Measurements from ENCODE around the gene CDC42BPG.

DNA sequence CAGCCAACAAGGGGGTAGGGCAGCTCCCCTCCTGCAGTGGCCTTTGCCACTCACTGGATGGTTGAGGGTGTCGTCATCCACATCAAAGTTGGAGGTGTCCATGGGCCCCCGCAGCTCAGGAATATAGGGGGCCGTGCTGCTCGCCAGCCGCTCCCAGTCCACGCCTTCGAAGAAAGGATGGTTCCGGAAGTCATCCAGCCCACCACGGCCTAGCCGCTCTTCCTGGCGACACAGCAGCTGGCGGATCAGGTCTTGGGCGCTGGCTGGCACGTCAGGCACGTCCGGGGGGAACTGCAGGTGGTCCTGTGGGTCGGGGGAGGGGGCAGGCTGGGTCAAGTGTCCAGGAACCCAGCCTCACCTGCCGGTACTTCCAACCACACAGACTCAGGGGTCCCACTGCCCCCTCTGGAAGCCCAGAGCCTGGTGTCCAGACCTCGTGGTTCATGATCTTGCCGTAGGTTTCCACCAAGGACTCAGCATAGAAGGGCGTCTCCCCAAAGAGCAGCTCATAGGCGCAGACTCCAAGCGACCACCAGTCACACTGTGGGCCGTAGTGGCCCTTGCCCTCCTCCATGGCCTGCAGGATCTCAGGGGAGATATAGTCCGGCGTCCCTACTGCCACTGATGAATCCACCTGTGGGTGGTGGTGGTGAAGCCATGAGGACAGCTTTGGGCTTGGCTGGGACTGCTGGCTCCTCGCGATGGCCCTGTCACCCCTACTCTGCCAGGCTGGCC is 5.7 kb downstream of the CDC42BPG start:
- TF ChIP-seq, protein P1, sequence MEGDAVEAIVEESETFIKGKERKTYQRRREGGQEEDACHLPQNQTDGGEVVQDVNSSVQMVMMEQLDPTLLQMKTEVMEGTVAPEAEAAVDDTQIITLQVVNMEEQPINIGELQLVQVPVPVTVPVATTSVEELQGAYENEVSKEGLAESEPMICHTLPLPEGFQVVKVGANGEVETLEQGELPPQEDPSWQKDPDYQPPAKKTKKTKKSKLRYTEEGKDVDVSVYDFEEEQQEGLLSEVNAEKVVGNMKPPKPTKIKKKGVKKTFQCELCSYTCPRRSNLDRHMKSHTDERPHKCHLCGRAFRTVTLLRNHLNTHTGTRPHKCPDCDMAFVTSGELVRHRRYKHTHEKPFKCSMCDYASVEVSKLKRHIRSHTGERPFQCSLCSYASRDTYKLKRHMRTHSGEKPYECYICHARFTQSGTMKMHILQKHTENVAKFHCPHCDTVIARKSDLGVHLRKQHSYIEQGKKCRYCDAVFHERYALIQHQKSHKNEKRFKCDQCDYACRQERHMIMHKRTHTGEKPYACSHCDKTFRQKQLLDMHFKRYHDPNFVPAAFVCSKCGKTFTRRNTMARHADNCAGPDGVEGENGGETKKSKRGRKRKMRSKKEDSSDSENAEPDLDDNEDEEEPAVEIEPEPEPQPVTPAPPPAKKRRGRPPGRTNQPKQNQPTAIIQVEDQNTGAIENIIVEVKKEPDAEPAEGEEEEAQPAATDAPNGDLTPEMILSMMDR (IDR thresholded peaks at IDR 0.05; ENCODE audit: poor library complexity, severe bottlenecking) = no peak
- no peak for TF ChIP-seq POLR2AphosphoS5 (IDR thresholded peaks at IDR 0.05)
- TF ChIP-seq EP300 (conservative IDR thresholded peaks at IDR 0.05; ENCODE audit: poor library complexity, severe bottlenecking) = no peak
- TF ChIP-seq, protein P2, sequence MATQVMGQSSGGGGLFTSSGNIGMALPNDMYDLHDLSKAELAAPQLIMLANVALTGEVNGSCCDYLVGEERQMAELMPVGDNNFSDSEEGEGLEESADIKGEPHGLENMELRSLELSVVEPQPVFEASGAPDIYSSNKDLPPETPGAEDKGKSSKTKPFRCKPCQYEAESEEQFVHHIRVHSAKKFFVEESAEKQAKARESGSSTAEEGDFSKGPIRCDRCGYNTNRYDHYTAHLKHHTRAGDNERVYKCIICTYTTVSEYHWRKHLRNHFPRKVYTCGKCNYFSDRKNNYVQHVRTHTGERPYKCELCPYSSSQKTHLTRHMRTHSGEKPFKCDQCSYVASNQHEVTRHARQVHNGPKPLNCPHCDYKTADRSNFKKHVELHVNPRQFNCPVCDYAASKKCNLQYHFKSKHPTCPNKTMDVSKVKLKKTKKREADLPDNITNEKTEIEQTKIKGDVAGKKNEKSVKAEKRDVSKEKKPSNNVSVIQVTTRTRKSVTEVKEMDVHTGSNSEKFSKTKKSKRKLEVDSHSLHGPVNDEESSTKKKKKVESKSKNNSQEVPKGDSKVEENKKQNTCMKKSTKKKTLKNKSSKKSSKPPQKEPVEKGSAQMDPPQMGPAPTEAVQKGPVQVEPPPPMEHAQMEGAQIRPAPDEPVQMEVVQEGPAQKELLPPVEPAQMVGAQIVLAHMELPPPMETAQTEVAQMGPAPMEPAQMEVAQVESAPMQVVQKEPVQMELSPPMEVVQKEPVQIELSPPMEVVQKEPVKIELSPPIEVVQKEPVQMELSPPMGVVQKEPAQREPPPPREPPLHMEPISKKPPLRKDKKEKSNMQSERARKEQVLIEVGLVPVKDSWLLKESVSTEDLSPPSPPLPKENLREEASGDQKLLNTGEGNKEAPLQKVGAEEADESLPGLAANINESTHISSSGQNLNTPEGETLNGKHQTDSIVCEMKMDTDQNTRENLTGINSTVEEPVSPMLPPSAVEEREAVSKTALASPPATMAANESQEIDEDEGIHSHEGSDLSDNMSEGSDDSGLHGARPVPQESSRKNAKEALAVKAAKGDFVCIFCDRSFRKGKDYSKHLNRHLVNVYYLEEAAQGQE (IDR thresholded peaks at IDR 0.05; ENCODE audit: borderline replicate concordance) = no peak
- TF ChIP-seq RAD21 (conservative IDR thresholded peaks at IDR 0.05) = no peak
- no peak for TF ChIP-seq EZH2 (IDR thresholded peaks at IDR 0.05; ENCODE audit: borderline replicate concordance, insufficient read depth, low read length, poor library complexity, severe bottlenecking)
- TF ChIP-seq TAF1 (IDR thresholded peaks at IDR 0.05; ENCODE audit: low read depth) = no peak
- no peak for TF ChIP-seq SMC3 (conservative IDR thresholded peaks at IDR 0.05; ENCODE audit: poor library complexity)
